ENCODE results near the gene VTCN1.

VTCN1 gene

DNA sequence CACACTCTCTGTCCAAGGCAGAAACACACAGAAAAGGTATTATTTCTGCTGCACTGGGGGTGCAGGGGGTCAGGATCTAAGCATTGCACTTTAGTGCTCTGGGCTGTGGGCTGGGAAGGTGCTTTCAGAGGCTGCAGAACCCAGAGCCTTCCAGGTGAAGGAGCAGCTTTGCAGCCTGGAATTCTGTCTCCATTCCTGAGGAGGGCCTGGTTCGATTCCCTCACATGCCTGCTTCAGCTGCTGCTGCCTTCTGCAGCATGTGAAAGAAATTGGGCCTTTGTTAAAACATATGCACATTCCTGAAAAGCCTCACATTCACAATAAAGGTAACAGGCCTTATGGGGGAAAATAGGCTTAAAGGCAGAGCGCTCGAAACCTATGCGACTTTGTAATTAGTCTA is 35.9 kb downstream of the VTCN1 start:
- DNase-seq (ENCODE audit: extremely low spot score): no peak
- TF ChIP-seq, protein P1, sequence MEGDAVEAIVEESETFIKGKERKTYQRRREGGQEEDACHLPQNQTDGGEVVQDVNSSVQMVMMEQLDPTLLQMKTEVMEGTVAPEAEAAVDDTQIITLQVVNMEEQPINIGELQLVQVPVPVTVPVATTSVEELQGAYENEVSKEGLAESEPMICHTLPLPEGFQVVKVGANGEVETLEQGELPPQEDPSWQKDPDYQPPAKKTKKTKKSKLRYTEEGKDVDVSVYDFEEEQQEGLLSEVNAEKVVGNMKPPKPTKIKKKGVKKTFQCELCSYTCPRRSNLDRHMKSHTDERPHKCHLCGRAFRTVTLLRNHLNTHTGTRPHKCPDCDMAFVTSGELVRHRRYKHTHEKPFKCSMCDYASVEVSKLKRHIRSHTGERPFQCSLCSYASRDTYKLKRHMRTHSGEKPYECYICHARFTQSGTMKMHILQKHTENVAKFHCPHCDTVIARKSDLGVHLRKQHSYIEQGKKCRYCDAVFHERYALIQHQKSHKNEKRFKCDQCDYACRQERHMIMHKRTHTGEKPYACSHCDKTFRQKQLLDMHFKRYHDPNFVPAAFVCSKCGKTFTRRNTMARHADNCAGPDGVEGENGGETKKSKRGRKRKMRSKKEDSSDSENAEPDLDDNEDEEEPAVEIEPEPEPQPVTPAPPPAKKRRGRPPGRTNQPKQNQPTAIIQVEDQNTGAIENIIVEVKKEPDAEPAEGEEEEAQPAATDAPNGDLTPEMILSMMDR (IDR thresholded peaks at IDR 0.05; ENCODE audit: control extremely low read depth, extremely low read depth, low read depth, missing control alignments): no peak
- ChIA-PET CTCF (interaction anchor here (0.9 kb wide), 1 partner anchor 10 kb away, joined by 3 read pairs; no protein-coding TSS in a partner anchor), POLR2A (no interaction called here)

DNA sequence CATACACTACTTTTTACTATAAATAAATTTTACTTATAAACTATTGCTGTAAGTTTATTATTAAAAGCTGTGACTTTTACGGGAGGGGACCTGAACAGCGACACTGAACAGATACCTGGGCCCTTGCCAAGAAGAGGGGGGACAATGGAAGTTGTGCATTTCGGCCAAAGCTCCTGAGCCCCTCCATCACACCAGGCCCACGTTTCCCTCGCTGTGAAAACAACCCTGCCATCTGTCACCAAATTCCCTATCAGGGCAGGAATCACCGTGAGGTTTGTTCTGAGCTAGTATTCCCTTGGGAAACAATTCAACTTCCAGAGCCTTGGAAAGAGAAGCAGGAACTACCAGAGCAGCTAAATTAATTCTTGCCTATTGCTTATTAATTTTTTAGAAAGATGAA is 37.0 kb downstream of the VTCN1 start:
- TF ChIP-seq, protein P1 (IDR thresholded peaks at IDR 0.05; ENCODE audit: control extremely low read depth, extremely low read depth, low read depth, missing control alignments): no peak
- CTCF ChIA-PET: no interaction called here
- DNase-seq (ENCODE audit: extremely low spot score): no peak
- POLR2A ChIA-PET: no interaction called here

DNA sequence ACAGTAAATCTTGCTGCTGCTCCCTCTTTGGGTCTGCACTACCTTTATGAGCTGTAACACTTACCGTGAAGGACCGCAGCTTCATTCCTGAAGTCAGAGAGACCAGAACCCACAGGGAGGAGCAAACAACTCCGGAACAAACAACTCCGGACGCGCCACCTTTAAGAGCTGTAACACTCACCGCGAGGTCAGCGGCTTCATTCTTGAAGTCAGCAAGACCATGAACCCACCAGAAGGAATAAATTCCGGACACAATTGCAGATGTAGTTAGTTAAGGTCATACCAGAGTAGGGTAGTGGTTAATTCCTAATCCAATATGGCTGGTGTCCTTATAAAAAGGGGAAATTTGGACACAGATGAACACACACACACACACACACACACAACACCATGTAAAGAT is 37.7 kb downstream of the VTCN1 start:
- no peak for DNase-seq (ENCODE audit: extremely low spot score)

DNA sequence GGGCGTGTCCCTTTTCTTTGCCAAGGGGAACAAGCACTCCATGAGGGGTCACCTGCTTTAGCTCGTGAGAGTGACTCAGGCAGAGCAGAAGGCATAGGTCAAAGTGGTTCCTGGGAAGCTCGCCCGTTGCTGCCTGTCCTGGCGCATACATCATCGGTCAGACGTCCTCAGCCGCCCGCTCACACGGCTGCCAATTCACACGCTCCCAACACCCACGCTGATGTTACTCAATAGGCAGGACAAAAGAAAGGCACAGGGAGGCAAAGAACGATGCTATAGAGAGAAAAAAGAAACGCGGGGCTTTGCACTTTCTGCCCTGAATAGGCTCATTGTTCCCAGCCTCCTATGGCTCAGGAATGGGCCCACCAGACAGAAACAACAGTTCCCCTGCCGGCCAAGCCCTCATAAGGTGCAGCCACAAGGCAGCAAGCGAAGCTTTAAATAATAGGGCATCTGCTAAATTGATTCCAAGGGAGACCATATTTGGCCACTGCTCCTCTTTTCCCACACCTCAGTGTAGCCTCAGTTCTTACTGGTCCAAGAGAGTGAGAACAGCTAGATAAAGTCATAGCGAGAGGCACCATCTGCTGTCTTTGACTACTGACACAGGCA is 38.7 kb downstream of the VTCN1 start:
- TF ChIP-seq, protein P1 (IDR thresholded peaks at IDR 0.05; ENCODE audit: control extremely low read depth, extremely low read depth, low read depth, missing control alignments): no peak
- no peak for DNase-seq (ENCODE audit: extremely low spot score)
- ChIA-PET POLR2A (no interaction called here), CTCF (no interaction called here)

More for the DNA sequence above, 37.7 kb downstream of the VTCN1 start:
- TF ChIP-seq, protein P1 (IDR thresholded peaks at IDR 0.05; ENCODE audit: control extremely low read depth, extremely low read depth, low read depth, missing control alignments): no peak
- ChIA-PET POLR2A (no interaction called here), CTCF (no interaction called here)

DNA sequence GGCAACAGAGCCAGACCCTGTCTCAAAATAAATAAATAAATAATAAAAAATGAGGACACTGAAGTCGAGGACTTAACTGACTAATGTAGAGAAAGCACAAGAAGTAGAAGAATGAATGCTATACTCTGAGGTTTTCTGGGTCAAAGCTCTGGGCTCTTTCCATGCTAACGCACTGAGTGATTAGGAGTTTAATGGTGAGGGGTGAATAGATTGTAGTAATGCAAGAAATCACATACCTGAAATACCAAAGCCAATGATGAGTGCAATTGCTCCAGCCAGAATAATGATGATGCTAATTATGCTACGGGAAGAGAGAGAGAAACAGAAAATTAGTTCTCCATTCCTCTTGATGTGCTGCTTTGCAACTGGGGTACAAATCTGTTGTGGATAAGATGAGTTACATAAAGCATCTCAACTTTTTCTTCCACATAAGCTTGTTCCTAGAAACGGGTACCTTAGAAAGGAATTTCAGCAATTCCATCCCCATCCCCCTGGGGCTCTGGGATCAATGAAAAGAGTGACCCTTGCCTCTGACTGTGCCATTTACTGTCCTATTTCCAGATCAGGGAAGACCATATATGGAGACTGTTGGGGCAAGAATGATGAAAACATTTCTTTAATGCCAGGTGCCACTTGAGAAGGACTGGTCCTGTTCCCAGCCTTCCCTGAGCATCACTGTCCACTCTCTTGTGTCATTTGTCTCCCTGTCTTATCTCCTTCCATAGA is 40.7 kb downstream of the VTCN1 start:
- DNase-seq (ENCODE audit: extremely low spot score): no peak
- ChIA-PET CTCF (interaction anchor here (1.2 kb wide), 1 partner anchor 14 kb away, joined by 3 read pairs; no protein-coding TSS in a partner anchor), POLR2A (no interaction called here)
- TF ChIP-seq, protein P1 (IDR thresholded peaks at IDR 0.05; ENCODE audit: control extremely low read depth, extremely low read depth, low read depth, missing control alignments): no peak

DNA sequence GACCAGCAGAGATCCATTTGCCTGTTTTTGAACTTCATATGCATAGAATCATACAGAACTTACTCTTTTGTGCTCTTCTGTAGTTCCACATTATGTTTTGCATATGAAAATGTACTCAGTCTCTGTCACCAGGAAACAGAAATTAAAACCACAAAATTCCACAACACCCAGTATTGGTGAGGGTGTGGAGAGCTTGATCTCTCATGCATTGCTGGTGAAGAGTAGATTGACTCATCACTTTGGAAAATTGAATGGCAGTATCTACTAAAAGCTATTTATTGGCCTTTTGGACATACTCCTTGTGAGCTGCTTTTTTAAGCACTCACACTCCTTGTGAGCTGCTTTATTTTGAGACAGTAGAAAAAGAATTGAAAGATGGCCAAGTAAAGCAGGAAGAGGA is 43.3 kb downstream of the VTCN1 start:
- CTCF ChIA-PET: interaction anchor here (1.0 to 1.6 kb wide), 3 partner anchors 13 to 1029 kb away, joined by 3 to 4 read pairs (median 3); no protein-coding TSS in a partner anchor
- POLR2A ChIA-PET: no interaction called here
- TF ChIP-seq, protein P1 (IDR thresholded peaks at IDR 0.05; ENCODE audit: control extremely low read depth, extremely low read depth, low read depth, missing control alignments): no peak
- no peak for DNase-seq (ENCODE audit: extremely low spot score)
